ENCODE measurements around the gene XDH.

GRCh38 chr2:31434911-31435310 lies 20.4 kb upstream of the XDH start:
- TF ChIP-seq, protein P1, sequence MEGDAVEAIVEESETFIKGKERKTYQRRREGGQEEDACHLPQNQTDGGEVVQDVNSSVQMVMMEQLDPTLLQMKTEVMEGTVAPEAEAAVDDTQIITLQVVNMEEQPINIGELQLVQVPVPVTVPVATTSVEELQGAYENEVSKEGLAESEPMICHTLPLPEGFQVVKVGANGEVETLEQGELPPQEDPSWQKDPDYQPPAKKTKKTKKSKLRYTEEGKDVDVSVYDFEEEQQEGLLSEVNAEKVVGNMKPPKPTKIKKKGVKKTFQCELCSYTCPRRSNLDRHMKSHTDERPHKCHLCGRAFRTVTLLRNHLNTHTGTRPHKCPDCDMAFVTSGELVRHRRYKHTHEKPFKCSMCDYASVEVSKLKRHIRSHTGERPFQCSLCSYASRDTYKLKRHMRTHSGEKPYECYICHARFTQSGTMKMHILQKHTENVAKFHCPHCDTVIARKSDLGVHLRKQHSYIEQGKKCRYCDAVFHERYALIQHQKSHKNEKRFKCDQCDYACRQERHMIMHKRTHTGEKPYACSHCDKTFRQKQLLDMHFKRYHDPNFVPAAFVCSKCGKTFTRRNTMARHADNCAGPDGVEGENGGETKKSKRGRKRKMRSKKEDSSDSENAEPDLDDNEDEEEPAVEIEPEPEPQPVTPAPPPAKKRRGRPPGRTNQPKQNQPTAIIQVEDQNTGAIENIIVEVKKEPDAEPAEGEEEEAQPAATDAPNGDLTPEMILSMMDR (IDR thresholded peaks at IDR 0.05): peak in 4 of 6 experiments; percentile 14 to 65 (median 32)
- no peak for TF ChIP-seq POLR2A (IDR thresholded peaks at IDR 0.05)

Measured in esophagus squamous epithelium (tissue), 4 donors.